ENCODE measurements around the gene SDK1. TPM values are rescaled to one million over a fixed set of nuclear protein-coding genes. Genes with fewer than 3 reads are reported as not detected.

The SDK1 gene
- total RNA-seq, 2 donors from 2014 or later: 4.8 to 13.2 TPM

DNA sequence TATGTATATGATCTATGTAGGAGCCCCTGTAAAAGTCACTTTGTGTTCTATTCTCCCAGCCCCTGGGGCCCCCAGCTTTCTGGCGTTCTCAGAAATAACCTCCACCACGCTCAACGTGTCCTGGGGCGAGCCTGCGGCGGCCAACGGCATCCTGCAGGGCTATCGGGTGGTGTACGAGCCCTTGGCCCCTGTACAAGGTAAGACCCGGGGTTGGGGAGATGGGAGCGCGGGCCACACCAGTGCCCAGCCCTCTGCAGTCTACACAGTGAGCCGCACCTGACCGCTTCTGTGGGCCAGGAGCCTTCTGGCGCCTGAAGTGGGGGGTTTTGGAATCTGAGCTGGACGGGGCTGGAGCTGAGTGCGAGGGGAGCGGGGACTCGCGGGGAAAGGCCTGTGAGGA, 908.9 kb downstream of the SDK1 start:
- Histone ChIP-seq H3K9me3 (no peaks in the 10 kb centered on the region), H3K4me1 (replicated peaks) (no peaks in the 10 kb centered on the region), H3K4me3 (no peak overlapping the region), H3K27me3 (replicated peaks; ENCODE audit: insufficient read depth) (no peaks in the 10 kb centered on the region), H3K27ac (no peak overlapping the region), H3K36me3 (no peaks in the 10 kb centered on the region)
- intact Hi-C loops (cut with DNase I): no loop called here
- TF ChIP-seq, protein P1, sequence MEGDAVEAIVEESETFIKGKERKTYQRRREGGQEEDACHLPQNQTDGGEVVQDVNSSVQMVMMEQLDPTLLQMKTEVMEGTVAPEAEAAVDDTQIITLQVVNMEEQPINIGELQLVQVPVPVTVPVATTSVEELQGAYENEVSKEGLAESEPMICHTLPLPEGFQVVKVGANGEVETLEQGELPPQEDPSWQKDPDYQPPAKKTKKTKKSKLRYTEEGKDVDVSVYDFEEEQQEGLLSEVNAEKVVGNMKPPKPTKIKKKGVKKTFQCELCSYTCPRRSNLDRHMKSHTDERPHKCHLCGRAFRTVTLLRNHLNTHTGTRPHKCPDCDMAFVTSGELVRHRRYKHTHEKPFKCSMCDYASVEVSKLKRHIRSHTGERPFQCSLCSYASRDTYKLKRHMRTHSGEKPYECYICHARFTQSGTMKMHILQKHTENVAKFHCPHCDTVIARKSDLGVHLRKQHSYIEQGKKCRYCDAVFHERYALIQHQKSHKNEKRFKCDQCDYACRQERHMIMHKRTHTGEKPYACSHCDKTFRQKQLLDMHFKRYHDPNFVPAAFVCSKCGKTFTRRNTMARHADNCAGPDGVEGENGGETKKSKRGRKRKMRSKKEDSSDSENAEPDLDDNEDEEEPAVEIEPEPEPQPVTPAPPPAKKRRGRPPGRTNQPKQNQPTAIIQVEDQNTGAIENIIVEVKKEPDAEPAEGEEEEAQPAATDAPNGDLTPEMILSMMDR (IDR thresholded peaks at IDR 0.05): no peak
- TF ChIP-seq POLR2A (IDR thresholded peaks at IDR 0.05) (no peak), POLR2AphosphoS5 (IDR thresholded peaks at IDR 0.05) (no peak)
- DNase-seq (ENCODE audit: low spot score): no peak
- 92% methylated on average over 20 of the region's 20 CpGs for WGBS

DNA sequence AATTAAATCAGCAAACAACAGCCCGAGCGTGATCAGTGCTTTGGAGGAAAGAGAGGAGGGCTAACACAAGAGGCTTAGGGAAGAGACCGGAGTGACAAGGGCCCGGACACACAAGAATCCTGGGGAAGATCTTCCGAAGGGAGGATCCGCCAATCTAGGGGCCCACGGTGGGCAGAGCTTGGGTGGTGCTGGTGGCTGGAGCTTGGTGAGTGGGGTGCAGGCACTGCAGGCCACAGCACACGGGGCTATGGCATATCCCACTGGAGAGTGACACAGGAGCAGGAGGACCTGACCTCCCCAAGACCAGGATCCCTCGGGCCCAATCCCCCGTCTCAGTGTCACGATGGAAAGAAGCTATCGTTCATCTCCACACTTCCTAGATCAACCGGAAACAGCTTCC, 909.8 kb downstream of the SDK1 start:
- Histone ChIP-seq H3K27me3 (replicated peaks; ENCODE audit: insufficient read depth) (no peaks in the 10 kb centered on the region), H3K36me3 (no peaks in the 10 kb centered on the region), H3K4me1 (replicated peaks) (no peaks in the 10 kb centered on the region), H3K9me3 (no peaks in the 10 kb centered on the region), H3K27ac (no peak overlapping the region), H3K4me3 (no peak overlapping the region)
- no peak for DNase-seq (ENCODE audit: low spot score)
- 93% methylated on average over 13 of the region's 13 CpGs for WGBS
- TF ChIP-seq, protein P1 (IDR thresholded peaks at IDR 0.05): no peak
- no peak for TF ChIP-seq POLR2A (IDR thresholded peaks at IDR 0.05)
- no peak for TF ChIP-seq POLR2AphosphoS5 (IDR thresholded peaks at IDR 0.05)
- intact Hi-C loops (cut with DNase I): no loop called here

DNA sequence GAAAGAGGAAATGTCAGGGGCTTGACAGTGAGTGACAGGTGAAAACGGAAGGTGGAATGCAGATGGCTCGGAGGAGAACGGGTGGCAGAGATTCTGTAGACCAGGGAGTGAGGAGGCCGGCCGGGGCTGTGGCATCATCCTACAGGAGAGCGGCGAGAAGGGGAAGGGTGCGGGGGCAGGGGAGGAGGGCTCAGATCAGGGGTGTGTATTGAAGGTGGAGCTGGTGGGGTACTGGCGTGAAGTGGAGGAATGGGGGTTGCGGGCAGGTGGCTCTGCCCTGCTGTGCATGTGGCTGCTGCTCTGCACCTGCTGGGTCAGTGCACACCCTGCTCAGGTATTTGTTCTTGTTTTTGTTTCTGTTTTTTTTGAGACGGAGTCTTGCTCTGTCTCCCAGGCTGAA, 910.2 kb downstream of the SDK1 start:
- WGBS: 94% methylated on average over 11 of the region's 11 CpGs
- intact Hi-C loops (cut with DNase I): no loop called here

DNA sequence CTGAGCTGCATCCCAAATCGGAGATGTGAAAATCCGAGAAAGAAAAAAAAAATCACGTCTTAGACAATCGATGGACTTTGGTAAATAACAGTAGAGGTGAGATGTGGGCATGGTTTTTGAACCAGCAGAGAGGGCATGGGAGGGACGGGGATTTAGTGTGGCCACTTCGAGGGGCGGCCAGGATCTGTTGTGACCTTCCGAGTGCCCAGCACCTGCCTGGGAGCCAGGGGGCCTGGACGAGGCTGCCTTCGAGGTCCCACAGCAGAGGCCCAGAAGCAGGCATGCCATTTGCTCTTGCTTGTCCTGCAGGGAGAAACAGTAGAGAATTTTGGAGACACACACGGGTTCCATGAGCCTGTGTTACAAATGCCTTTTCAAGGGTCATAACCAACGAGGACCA, 911.3 kb downstream of the SDK1 start:
- H3K36me3 ChIP-seq: no peaks in the 10 kb centered on the region
- 86% methylated on average over 12 of the region's 12 CpGs for WGBS
- no peaks in the 10 kb centered on the region for H3K9me3 ChIP-seq
- intact Hi-C loops (cut with DNase I): no loop called here
- H3K27ac ChIP-seq: no peak overlapping the region
- TF ChIP-seq, protein P1 (IDR thresholded peaks at IDR 0.05): no peak
- TF ChIP-seq POLR2A (IDR thresholded peaks at IDR 0.05) (no peak), POLR2AphosphoS5 (IDR thresholded peaks at IDR 0.05) (no peak)
- DNase-seq (ENCODE audit: low spot score): no peak
- no peak overlapping the region for H3K4me3 ChIP-seq
- no peaks in the 10 kb centered on the region for H3K4me1 ChIP-seq (replicated peaks)
- H3K27me3 ChIP-seq (replicated peaks; ENCODE audit: insufficient read depth): no peaks in the 10 kb centered on the region

More for the DNA sequence above, 910.2 kb downstream of the SDK1 start:
- no peak for TF ChIP-seq POLR2A (IDR thresholded peaks at IDR 0.05)
- no peak for TF ChIP-seq POLR2AphosphoS5 (IDR thresholded peaks at IDR 0.05)
- TF ChIP-seq, protein P1 (IDR thresholded peaks at IDR 0.05): no peak
- no peaks in the 10 kb centered on the region for H3K27me3 ChIP-seq (replicated peaks; ENCODE audit: insufficient read depth)
- no peaks in the 10 kb centered on the region for H3K4me1 ChIP-seq (replicated peaks)
- no peak for DNase-seq (ENCODE audit: low spot score)
- H3K27ac ChIP-seq: no peak overlapping the region
- no peaks in the 10 kb centered on the region for H3K36me3 ChIP-seq
- H3K9me3 ChIP-seq: no peaks in the 10 kb centered on the region
- no peak overlapping the region for H3K4me3 ChIP-seq

DNA sequence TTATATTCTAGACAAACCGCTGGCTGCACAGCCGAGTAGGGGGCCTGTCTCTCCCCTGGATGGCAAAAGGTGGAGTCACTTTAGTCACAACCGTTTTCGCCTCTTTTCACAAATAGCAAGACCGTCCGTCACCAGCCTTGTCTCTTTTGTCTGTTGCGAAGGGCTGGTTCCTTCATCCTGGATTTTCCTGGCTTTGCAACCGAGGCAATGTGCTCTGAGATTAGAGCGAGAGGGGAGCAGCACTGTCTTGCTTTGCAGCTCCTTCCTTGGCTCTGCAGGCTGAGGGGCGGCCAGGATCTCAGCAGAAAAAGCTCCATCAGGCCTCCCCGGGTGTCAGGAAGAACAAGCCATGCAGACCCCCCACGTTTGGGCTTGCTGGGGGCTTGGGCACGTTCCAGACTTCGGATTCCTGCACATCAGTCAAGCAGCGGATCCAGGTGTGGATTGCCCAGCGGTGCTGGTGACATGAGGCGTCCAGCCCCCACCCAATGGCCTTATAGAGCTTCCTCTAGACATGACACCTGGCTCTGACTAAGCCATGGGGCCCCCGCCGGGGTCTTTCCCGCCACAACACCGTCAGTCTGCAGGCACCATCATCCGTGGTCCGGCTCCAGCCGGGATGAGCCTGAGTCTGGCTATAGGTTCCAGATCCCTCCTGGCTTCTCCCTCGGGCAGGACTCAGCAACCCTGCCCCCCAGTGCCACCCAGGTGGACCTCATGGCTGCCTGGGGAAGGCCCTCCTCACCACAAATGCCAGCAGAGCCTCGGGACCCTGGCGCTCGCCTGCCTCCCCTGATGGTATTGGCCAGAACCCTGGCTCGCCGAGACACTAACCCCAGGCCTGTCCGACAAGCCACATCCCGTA, 913.5 kb downstream of the SDK1 start:
- TF ChIP-seq, protein P1 (IDR thresholded peaks at IDR 0.05): no peak
- no peak for TF ChIP-seq POLR2AphosphoS5 (IDR thresholded peaks at IDR 0.05)
- no peak for TF ChIP-seq POLR2A (IDR thresholded peaks at IDR 0.05)
- H3K9me3 ChIP-seq: no peaks in the 10 kb centered on the region
- no peaks in the 10 kb centered on the region for H3K27me3 ChIP-seq (replicated peaks; ENCODE audit: insufficient read depth)
- intact Hi-C loops (cut with DNase I): no loop called here
- H3K4me1 ChIP-seq (replicated peaks): no peaks in the 10 kb centered on the region
- DNase-seq (ENCODE audit: low spot score): no peak
- no peaks in the 10 kb centered on the region for H3K36me3 ChIP-seq
- H3K27ac ChIP-seq: no peak overlapping the region
- 91% methylated on average over 31 of the region's 32 CpGs for WGBS
- no peak overlapping the region for H3K4me3 ChIP-seq
